Sigmoid colon (tissue), 7 donors: Measurements from ENCODE around the gene CASP10. TPM values are rescaled to one million over a fixed set of nuclear protein-coding genes. Genes with fewer than 3 reads are reported as not detected.

ENCODE experiments used
- DNase-seq: peaks from one replicate; pipeline ENCODE4 v3.0.0-alpha.2; 2019
- H3K27ac ChIP-seq, 4 donors: fragments of 200-600 bp; sonication (generic); one replicate each; pipeline ENCODE4 v1.5.1; 2016 to 2019; ENCODE audit warnings: mild to moderate bottlenecking in 1 of 4
- H3K27me3 ChIP-seq, 3 donors: fragments of 200-600 bp; sonication (generic); one replicate each; pipeline ENCODE4 v1.5.1; 2019; ENCODE audit warnings: mild to moderate bottlenecking in 1 of 3
- H3K36me3 ChIP-seq, 4 donors: fragments of 200-600 bp; sonication (generic); one replicate each; pipeline ENCODE4 v1.5.1; 2016 to 2019
- H3K4me1 ChIP-seq, 4 donors: fragments of 200-600 bp; sonication (generic); one replicate each; pipeline ENCODE4 v1.5.1; 2017 to 2019
- H3K4me3 ChIP-seq, 4 donors: fragments of 200-600 bp; sonication (generic); one replicate each; pipeline ENCODE4 v1.5.1; 2017 to 2019; ENCODE audit warnings: mild to moderate bottlenecking in 2 of 4, moderate library complexity in 1 of 4
- H3K9me3 ChIP-seq, 4 donors: fragments of 200-600 bp in 3 of 4; sonication (generic) in 3 of 4; one replicate each; pipeline versions ENCODE4 v1.5.1 to v1.6.1; 2013 to 2019
- EP300 ChIP-seq, 4 donors: sonication (generic); formaldehyde crosslinking; IDR thresholded peaks; one replicate each; pipeline ENCODE4 v1.6.1; 2017; ENCODE audit warnings: antibody characterized with exemption in 4 of 4
- POLR2A ChIP-seq, 2 donors: fragments of 450-650 bp; IDR thresholded peaks; one replicate each; pipeline ENCODE4 v1.6.1; 2016; ENCODE audit warnings: antibody characterized with exemption in 2 of 2, mild to moderate bottlenecking in 2 of 2, moderate library complexity in 2 of 2
- POLR2AphosphoS5 ChIP-seq, 4 donors: sonication (generic); formaldehyde crosslinking; IDR thresholded peaks; one replicate each; pipeline ENCODE4 v1.6.1; 2017; ENCODE audit warnings: antibody characterized with exemption in 4 of 4
- WGBS, 2 donors: extraction: QIAGEN DNeasy Blood & Tissue Kit; methylation state at CpG; one replicate each; pipeline ENCODE4 v1.1.7; 2013; 5-methylcytosine and 5-hydroxymethylcytosine counted together
- intact Hi-C: fragments of 100-400 bp; cut with DNase I; formaldehyde crosslinking; loops from one replicate; pipeline ENCODE4 v1.15.1; 2023
- polyA plus RNA-seq, 3 donors: library from polyadenylated mRNA; stranded (reverse); fragments of 200-250 nt; gene quantifications; one replicate each; pipeline ENCODE4 v1.2.3, GENCODE V29; 2013
- small RNA-seq, 3 donors: library from RNA; depleted of rRNA; stranded (forward); fragments of <200 nt; gene quantifications; one replicate each; pipeline ENCODE3, GENCODE V24; 2016
- total RNA-seq, 4 donors: library from RNA; depleted of rRNA; stranded (reverse); fragments of >200 nt; gene quantifications; one replicate each; pipeline ENCODE4 v1.1.0, GENCODE V29; 2016
- TF ChIP-seq, protein P1 (sequence below), 4 experiments: fragments of 450-650 bp in 3 of 4; fragments of 200-600 bp in 1 of 4; IDR thresholded peaks; one replicate each; pipeline ENCODE4 v1.5.1; 2016 to 2019; ENCODE audit warnings: antibody characterized with exemption in 4 of 4, mild to moderate bottlenecking in 3 of 4, moderate library complexity in 2 of 4
- donor health status: healthy with polysubstance abuse.
- donor health status: Bipolar disorder and iron deficiency.
- donor health status: healthy.

Gene CASP10
- total and polyA plus RNA-seq, 7 donors = 3.9 to 26.9 (median 11.4) TPM

DNA sequence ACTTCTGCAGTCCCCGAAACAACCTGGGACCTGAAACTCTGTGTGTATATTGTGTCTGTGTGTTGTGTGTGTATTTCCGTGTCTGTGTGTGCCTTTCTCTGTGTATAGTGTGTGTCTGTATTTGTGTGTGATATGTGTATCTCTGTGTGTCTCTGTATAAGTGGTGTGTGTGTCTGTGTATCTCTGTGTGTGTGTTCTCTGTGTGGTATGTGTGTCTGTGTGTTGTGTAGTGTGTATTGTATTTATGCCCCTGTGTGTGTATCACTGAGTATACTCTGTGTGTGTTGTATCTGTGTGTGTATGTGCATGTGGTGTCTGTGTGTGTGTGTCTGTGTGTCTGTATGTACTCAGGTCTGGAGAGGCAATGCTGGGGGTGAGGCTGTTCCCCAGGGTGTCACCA is 89.0 kb downstream of the CASP10 start:
- H3K4me3 ChIP-seq = no peak overlapping the region
- TF ChIP-seq POLR2A (IDR thresholded peaks at IDR 0.05) (no peak), EP300 (IDR thresholded peaks at IDR 0.05) (no peak), POLR2AphosphoS5 (IDR thresholded peaks at IDR 0.05) (no peak)
- H3K36me3 ChIP-seq = peaks cover 0 to 59% (median 13%) of the 10 kb centered on the region in 4 donors
- no peaks in the 10 kb centered on the region for H3K27me3 ChIP-seq
- H3K27ac ChIP-seq = no peak overlapping the region
- WGBS, 2 donors = 94 to 96% methylated on average over 2 of the region's 2 CpGs
- H3K9me3 ChIP-seq = no peaks in the 10 kb centered on the region
- H3K4me1 ChIP-seq = no peaks in the 10 kb centered on the region
- intact Hi-C loops = no loop called here
- no peak for DNase-seq

DNA sequence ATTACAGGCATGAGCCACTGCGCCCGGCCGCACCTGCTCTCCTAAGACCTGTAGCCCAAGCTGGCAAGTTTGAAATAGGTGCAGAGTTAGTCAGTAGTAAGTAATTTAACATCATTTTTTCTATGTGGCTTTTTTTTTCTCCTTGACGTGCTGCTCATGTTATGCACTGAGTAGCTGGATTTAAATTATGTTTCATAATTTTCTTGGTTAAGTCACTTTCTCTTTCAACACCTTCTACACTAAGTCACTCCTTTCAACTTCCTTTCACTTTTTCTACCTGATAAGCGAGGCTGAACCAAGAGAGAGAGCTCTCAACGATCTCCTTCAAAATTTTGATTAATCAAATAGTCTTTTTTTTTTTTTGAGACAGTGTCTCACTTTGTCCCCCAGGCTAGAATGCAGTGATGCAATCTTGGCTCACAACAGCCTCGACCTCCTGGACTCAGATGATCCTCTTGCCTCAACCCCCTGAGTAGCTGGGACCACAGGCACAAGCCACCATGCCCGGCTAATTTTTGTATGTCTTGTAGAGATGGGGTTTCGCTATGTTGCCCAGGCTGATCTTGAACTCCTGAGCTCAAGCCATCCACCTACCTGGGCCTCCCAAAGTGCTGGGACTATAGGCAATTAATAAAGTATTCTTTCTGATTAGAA is 90.5 kb downstream of the CASP10 start:
- Histone ChIP-seq H3K27ac (no peak overlapping the region), H3K4me1 (no peaks in the 10 kb centered on the region), H3K9me3 (no peaks in the 10 kb centered on the region), H3K4me3 (no peak overlapping the region), H3K36me3 (peaks cover 0 to 67% (median 18%) of the 10 kb centered on the region in 4 donors), H3K27me3 (no peaks in the 10 kb centered on the region)
- no peak for DNase-seq
- intact Hi-C loops = no loop called here
- WGBS, 2 donors = 88 to 91% methylated on average over 9 of the region's 9 CpGs
- TF ChIP-seq, protein P1, sequence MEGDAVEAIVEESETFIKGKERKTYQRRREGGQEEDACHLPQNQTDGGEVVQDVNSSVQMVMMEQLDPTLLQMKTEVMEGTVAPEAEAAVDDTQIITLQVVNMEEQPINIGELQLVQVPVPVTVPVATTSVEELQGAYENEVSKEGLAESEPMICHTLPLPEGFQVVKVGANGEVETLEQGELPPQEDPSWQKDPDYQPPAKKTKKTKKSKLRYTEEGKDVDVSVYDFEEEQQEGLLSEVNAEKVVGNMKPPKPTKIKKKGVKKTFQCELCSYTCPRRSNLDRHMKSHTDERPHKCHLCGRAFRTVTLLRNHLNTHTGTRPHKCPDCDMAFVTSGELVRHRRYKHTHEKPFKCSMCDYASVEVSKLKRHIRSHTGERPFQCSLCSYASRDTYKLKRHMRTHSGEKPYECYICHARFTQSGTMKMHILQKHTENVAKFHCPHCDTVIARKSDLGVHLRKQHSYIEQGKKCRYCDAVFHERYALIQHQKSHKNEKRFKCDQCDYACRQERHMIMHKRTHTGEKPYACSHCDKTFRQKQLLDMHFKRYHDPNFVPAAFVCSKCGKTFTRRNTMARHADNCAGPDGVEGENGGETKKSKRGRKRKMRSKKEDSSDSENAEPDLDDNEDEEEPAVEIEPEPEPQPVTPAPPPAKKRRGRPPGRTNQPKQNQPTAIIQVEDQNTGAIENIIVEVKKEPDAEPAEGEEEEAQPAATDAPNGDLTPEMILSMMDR (IDR thresholded peaks at IDR 0.05) = no peak
- TF ChIP-seq POLR2A (IDR thresholded peaks at IDR 0.05) (no peak), POLR2AphosphoS5 (IDR thresholded peaks at IDR 0.05) (no peak), EP300 (IDR thresholded peaks at IDR 0.05) (no peak)

DNA sequence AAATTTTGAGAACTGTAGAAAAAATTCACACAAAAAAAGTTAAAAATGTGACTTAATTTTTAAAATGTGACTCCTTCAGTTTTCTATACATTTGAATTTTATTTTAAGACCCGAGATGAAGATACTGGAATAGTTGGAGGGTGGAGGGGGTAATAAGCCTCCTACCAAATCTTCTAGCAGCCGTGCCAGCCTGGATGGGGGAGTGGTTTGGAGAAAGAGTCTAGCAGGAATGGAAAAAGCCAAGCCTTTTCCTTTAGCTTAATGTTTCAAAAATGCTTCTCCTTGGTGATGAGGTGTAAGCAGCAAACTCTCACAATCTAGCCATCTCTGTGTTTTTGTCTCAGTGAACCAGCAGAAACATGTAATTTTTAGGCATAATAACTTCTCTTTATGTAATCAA is 92.1 kb downstream of the CASP10 start:
- intact Hi-C loops = no loop called here
- Histone ChIP-seq H3K27ac (no peak overlapping the region), H3K4me1 (no peaks in the 10 kb centered on the region), H3K27me3 (no peaks in the 10 kb centered on the region), H3K36me3 (peaks cover 0 to 64% (median 15%) of the 10 kb centered on the region in 4 donors), H3K4me3 (no peak overlapping the region), H3K9me3 (no peaks in the 10 kb centered on the region)
- WGBS, 2 donors = 89 to 93% methylated on average over 2 of the region's 2 CpGs
- TF ChIP-seq EP300 (IDR thresholded peaks at IDR 0.05) = no peak
- TF ChIP-seq, protein P1 (IDR thresholded peaks at IDR 0.05) = no peak
- TF ChIP-seq POLR2AphosphoS5 (IDR thresholded peaks at IDR 0.05) = no peak
- no peak for DNase-seq

DNA sequence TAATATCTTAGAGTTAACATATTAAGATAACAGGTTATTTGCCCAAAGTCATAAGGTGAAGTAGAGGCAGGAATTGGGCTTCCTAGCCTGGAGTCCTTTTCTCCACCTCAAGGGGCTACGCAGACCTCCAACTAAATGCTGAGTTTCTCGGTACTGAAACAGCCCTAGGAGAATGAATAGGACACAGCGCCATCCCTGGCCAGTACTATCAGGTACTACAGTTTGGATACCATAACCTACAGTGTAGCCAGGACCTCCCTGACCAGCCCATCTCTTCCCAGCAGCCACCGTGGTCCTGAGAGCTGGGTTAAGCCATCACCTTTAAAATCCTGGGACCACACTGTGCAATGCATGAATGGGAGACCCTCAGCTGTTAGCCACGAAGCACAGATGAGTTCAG is 93.0 kb downstream of the CASP10 start:
- DNase-seq = no peak
- no peak overlapping the region for H3K27ac ChIP-seq
- intact Hi-C loops = no loop called here
- peaks cover 0 to 6% (median 0%) of the 10 kb centered on the region in 4 donors for H3K4me1 ChIP-seq
- H3K4me3 ChIP-seq = no peak overlapping the region
- peaks cover 0 to 57% (median 15%) of the 10 kb centered on the region in 4 donors for H3K36me3 ChIP-seq
- 88 to 93% methylated on average over 5 of the region's 5 CpGs for WGBS, 2 donors
- H3K27me3 ChIP-seq = no peaks in the 10 kb centered on the region
- no peaks in the 10 kb centered on the region for H3K9me3 ChIP-seq
- TF ChIP-seq POLR2AphosphoS5 (IDR thresholded peaks at IDR 0.05) (no peak), POLR2A (IDR thresholded peaks at IDR 0.05) (no peak), EP300 (IDR thresholded peaks at IDR 0.05) (no peak)
- TF ChIP-seq, protein P1 (IDR thresholded peaks at IDR 0.05) = no peak

DNA sequence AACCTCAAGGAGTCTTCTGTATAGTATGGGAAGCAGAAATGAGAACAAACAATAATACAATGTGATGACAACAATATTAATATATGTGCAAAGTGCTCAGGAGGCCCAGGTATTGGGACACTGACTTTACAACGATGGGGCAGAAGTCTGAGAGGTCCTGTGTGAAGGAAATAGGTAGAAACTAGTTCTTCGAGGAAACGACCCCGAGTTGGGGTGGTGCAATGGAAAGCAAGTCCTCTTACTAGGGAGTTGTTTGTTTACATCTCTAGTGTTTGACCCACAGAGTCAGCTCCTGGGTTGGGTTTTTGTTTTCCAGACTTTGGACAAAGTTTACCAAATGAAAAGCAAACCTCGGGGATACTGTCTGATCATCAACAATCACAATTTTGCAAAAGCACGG is 93.6 kb downstream of the CASP10 start:
- DNase-seq = no peak
- Histone ChIP-seq H3K27me3 (no peaks in the 10 kb centered on the region), H3K36me3 (peaks cover 0 to 57% (median 15%) of the 10 kb centered on the region in 4 donors), H3K9me3 (no peaks in the 10 kb centered on the region), H3K27ac (no peak overlapping the region), H3K4me1 (peaks cover 0 to 7% (median 0%) of the 10 kb centered on the region in 4 donors), H3K4me3 (no peak overlapping the region)
- 83 to 89% methylated on average over 6 of the region's 6 CpGs for WGBS, 2 donors
- intact Hi-C loops = no loop called here
- no peak for TF ChIP-seq POLR2A (IDR thresholded peaks at IDR 0.05)

Small RNA genes within 50 kb of the gene (small RNA-seq; reads per million reads assigned to genes)
- gene AC007283.2 (0 reads per million in 3 donors), gene MTND4LP13 (0 reads per million in 3 donors), gene RNU7-45P (0 to 0.30 (median 0) reads per million in 3 donors)

Other genes starting within 250 kb of the CASP10 start
- gene ORC2, start 219.5 kb upstream of the CASP10 start, total RNA-seq = 10 to 100 TPM; 12.9 to 19.3 (median 15.7) TPM
- 10 to 100 TPM in 1 of 3 donors, 1 to 10 TPM in 2; 3.6 to 12.9 (median 5.8) TPM for gene ORC2, start 219.5 kb upstream of the CASP10 start, polyA plus RNA-seq
- gene HYCC2, start 111.5 kb upstream of the CASP10 start, total RNA-seq = 10 to 100 TPM; 13.6 to 20.2 (median 18.7) TPM
- gene HYCC2, start 111.5 kb upstream of the CASP10 start, polyA plus RNA-seq = 10 to 100 TPM in 1 of 3 donors, 1 to 10 TPM in 2; 4.8 to 10.9 (median 7.8) TPM
- 10 to 100 TPM; 85.3 to 97.9 (median 89.8) TPM for gene NDUFB3, start 111.1 kb upstream of the CASP10 start, total RNA-seq
- gene NDUFB3, start 111.1 kb upstream of the CASP10 start, polyA plus RNA-seq = 100 to 1,000 TPM; 146 to 370 (median 219) TPM
- 100 to 1,000 TPM; 113 to 243 (median 195) TPM for gene CFLAR, start 67.0 kb upstream of the CASP10 start, total RNA-seq
- 10 to 100 TPM; 32.4 to 92.6 (median 36.8) TPM for gene CFLAR, start 67.0 kb upstream of the CASP10 start, polyA plus RNA-seq
- gene CASP8, start 77.4 kb downstream of the CASP10 start, total RNA-seq = 10 to 100 TPM in 1 of 4 donors, 1 to 10 TPM in 3; 4.9 to 13.0 (median 8.4) TPM
- 10 to 100 TPM; 15.6 to 28.7 (median 18.7) TPM for gene CASP8, start 77.4 kb downstream of the CASP10 start, polyA plus RNA-seq
- 1 to 10 TPM; 1.1 to 1.6 (median 1.4) TPM for gene FLACC1, start 174.2 kb downstream of the CASP10 start, total RNA-seq
- gene FLACC1, start 174.2 kb downstream of the CASP10 start, polyA plus RNA-seq = under 1 TPM in 2 of 3 donors, not detected in 1; 0.69 to 0.87 TPM